Fibroblast of the aortic adventitia (primary cell): ENCODE data around the gene DCC. TPM values are rescaled to one million over a fixed set of nuclear protein-coding genes. Genes with fewer than 3 reads are reported as not detected.

Source experiments
- DNase-seq: peaks from one replicate; pipeline ENCODE4 v3.0.0-alpha.2; 2010; ENCODE audit warnings: low read depth
- H3K4me3 ChIP-seq: 2 replicates; pipeline ENCODE4 v1.5.1; 2011; ENCODE audit warnings: low read depth, mild to moderate bottlenecking, control low read depth, low read length, moderate library complexity
- CTCF ChIP-seq: IDR thresholded peaks from 2 replicates; pipeline ENCODE4 v1.5.1; 2011; ENCODE audit warnings: mild to moderate bottlenecking, low read length, control low read depth, inconsistent platforms; ENCODE audit not compliant: insufficient read depth
- total RNA-seq: library from RNA; depleted of rRNA; stranded (reverse); fragments of >200 nt; gene quantifications from 2 replicates; pipeline ENCODE4 v1.2.3, GENCODE V29; 2012; ENCODE audit warnings: low replicate concordance

DCC gene
- total RNA-seq, 1 donor, result 0.09 TPM

DNA sequence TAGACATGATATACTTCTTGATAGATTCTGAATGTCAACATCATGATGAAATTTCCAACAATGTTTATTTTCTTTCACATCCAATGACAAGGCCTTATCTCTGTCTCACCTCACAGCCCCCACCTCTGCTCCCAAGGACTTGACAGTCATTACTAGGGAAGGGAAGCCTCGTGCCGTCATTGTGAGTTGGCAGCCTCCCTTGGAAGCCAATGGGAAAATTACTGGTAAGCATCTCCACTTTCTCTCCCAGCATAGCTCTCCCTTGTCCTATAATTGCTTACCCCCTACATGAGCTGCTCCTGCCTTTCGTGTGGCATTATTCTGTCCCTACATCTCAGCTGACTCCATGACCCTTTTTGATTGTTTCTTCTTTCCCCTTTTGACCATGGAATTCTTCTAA lies 1062.7 kb downstream of the DCC start:
- H3K4me3 ChIP-seq, result no peak overlapping the region
- no peak for DNase-seq
- TF ChIP-seq CTCF, result no peak

DNA sequence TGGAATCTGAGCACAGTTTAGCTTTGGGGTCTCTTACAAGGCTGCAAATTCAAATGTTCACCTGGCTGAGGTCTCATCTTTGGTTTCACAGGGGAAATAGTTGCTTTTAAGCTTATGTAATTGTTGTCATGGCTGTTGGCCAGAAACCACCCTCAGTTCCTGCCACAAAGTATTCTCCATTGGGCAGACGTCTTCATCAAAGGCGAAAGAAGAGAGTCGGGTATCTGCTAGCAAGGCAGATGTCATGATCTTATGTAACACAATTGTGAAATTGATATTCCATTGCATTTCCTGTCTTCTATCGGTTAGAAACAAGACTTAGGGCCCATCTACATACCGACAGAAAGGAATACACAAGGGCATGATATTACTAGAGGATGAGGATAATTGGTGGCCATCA lies 1068.3 kb downstream of the DCC start:
- no peak for DNase-seq
- TF ChIP-seq CTCF, result no peak
- H3K4me3 ChIP-seq, result no peak overlapping the region

GRCh38 chr18:53411511-53411910 lies 1071.5 kb downstream of the DCC start:
- DNase-seq, result no peak
- no peak overlapping the region for H3K4me3 ChIP-seq
- no peak for TF ChIP-seq CTCF

GRCh38 chr18:53417003-53417402 lies 1077.0 kb downstream of the DCC start:
- DNase-seq, result no peak
- no peak for TF ChIP-seq CTCF
- H3K4me3 ChIP-seq, result no peak overlapping the region

DNA sequence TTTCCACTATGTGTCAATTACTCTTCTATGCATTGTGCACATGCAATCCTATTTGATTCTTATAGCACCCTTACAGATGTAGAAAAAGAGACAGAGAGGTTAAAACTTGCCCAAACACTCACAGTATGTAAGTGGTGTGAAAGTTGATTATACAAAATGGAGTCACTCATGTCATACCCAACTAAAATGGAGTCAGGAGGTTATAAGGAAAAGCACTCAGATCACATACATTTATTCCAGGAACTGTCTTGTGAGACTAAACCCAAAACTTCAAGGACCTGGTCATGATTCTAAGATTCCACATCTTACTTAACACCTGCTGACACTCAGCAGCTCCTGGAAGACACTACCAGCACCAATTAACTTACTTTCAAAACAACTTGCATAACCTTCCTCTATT lies 1081.9 kb downstream of the DCC start:
- H3K4me3 ChIP-seq, result no peak overlapping the region
- no peak for TF ChIP-seq CTCF
- DNase-seq, result no peak

- TF ChIP-seq CTCF, result no peak
- DNase-seq, result no peak
- no peak overlapping the region for H3K4me3 ChIP-seq
Observed at GRCh38 chr18:53422896-53423295, 1082.9 kb downstream of the DCC start.

DNA sequence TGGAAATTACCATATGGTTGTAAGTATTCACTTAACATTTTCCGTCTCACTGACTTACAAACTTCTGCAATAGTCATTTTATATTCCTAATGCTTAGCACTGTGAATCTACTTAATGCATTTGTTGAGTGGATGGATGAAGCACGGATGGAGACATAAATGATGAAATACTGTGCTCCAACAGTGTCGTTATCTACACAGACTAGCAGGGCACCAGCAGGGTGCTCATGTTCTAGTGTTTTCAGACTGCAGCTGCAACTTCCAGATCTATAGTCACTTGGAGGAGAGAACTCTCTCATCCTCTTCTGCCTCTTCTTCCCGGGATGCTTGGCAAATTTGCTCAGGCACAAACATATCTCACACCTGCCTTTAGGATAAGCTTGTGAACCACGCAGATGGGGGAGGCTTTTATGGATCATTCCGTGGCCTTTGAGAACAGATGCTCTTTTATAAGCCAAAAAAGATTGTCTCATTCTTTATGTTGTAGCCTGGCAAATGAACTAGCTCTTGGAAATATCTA lies 1086.7 kb downstream of the DCC start:
- no peak for DNase-seq
- TF ChIP-seq CTCF, result no peak
- H3K4me3 ChIP-seq, result no peak overlapping the region
